Measurements from ENCODE around the gene C22orf23.

C22orf23 gene

DNA sequence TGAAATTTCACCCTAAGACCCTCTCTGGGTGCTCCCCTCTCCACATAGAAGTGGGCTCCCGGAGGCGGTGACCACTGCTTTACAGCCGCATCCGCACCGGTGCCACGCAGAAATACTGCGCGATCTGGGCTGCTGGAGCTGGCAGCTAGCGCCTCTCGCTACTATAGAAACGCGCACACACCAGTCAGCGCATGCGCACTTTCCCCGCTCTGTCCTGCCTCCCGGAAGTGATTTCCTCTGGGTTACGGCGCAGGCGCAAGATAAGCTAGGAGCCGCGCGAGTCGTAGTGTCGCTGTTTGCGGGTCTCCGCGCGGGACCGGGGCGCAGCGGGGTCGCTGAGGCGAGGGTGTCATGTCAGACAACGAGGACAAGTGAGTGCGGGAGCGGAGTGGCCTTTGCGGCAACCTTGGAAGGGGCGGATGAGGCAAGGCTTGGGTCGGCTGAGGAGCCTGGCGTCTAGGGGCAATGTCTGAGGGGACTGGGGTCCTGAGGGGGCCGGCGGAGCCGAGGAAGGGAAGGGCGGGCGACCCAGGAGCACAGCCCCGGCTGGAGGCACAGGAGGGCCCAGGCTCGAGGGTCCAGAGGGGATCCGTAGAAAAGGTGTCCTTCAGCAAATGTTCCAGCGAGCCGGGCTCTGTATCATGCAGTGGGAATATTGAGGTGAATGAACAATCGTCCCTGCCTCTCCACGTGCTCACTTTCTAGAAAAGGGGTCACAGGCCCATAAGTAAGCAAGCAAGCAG, at the start of gene C22orf23, which contains the start of gene POLR2F:
TSS of gene C22orf23 (minus strand) at position 165 of the 743 bp plus-strand sequence. CDS start 452 bp downstream, outside the sequence.
TSS of gene POLR2F (plus strand) at position 263 of the 743 bp plus-strand sequence. CDS start at position 352, 89 bp downstream.
- DNase-seq (ENCODE audit: low spot score), result peak; percentile 97

DNA sequence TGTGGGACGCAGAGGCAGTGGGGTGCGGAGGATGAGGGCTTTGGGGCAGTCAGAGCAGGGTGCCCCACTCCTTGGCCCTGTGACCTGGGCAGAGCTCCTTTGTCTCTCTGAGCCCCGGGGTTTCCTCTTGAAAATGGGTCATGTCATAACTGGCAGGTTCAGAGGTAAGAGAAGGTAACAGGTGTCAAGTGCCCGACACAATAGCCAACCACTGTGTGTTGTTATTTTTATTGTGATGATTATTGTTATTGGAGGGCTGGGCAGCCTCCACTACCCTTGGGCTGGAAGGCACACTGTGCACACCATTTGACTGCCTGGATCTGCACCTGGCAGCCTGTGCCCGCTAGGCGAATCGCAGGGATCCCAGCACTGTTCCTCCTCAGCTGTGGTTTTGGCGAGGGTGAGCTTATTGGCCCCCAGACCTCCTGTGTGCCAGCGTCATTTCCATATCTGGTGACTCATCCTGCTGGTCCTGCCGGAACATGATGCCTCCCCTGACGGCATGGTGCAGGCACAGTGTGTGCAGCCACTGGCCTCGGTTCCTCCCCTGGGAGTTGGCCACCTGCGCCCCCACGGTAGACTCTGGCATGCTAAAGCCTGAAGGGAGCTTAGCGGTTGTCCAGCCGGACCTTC, 46.4 kb upstream of the C22orf23 start:
- DNase-seq (ENCODE audit: low spot score), result no peak

DNA sequence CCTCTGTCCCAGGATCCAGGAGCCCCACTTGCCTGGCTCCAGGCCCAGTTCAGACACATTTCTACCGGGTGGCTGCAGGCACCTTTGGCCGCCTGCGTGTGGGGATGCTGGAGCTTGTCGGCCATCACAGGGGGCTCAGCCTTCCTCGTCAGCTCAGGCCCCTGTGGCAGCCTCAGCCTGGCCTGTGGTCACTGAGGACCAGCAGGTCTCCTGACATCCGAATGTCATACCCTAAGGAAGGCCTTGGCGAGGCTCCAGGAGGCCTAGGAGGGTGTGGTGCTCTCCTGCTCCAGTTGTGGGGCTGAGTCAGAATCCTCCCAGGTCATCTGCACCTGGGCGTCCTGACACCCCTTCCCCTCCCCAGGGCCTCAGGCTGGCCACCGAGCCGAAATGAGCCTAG, 45.8 kb upstream of the C22orf23 start:
- DNase-seq (ENCODE audit: low spot score), result no peak

DNA sequence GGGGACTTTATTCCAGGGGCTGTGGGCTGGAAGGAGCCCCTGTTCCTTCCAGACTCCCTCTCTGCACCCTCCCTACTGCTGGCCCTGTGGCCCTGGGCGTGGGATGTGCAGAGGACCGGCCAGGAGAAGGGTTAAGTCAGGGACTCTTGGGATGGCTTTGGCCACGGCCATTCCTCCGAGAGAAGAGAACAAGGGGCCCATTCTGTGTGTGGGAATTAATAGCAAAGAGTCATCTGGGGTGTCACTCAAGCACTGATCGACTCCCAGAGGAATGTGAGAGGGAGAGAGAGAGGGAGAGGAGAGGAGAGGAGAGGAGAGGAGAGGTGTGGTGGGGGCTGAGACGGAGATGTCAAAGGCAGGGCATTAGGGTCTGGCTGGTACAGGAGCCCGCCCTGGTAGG, 45.1 kb upstream of the C22orf23 start:
- no peak for DNase-seq (ENCODE audit: low spot score)

DNA sequence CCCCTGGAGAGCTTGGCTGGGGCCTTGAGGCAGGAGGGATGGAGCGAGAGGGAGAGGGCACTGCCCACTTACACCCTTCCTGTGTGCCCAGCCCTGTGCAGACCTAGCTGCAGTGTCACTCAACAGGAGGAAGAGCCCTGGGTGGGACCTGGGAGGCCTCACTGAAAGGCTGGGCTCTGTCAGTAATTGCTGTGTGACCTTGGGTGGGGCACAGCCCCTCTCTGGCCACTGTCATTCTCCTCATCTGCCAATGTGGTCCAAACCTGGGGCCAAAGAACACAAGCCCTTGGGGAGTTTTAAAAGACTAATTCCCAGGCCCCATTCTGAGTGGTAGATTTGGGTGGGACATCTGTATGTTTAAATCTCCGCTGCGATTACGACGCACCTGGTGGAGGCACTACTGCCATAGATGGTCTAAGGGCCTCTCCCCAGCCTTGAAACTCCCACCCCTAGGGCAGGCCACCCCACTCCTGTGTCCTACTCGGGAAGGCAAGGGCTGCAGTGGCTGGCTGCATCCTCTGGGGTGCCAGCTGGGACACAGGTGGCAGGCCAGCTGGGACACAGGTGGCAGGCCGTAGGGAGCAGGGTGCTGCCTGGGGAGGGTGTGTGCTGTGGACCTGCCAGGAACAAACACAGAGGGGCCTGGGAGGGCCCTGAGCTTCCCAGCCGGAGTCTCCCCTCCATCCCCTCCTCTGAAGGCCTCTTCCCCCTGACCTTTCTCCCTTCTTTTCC, 43.3 kb upstream of the C22orf23 start:
- no peak for DNase-seq (ENCODE audit: low spot score)

DNA sequence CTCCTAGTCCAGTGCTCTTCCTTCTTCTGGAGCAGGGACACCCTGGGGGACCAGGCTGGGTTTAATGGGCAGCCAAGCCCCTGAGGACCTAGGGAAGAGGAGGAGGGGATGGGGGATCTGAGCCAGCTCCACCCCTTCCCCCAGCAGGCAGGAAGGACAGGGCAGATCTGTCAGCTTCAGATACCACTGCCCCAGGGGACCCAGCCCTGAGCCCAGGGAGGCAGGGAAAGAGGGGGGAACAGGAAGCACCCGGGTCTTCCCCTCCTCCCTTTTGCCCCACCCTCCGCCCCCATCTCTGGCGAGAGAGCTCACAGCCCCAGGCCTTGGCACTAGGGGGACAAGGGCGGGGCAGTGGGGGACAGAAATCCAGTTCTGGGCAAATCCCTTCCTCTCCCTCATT, 42.7 kb upstream of the C22orf23 start:
- DNase-seq (ENCODE audit: low spot score), result no peak

DNA sequence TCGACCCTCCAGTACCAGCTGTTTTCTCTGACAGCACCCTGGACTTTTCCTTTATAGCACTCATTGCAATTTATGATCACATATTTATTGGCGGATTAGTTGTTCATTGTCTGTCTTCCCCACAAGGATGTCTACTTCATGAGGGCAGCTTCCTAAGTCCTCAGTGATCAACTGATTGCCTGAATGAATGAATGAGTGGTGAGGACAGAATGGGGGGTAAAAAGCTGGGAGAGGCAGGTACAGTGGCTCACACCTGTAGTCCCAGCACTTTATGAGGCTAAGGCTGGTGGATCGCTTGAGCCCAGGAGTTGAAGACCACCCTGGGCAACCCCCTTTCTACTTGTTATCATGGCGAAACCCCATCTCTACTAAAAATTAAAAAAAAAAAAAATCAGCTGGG, 42.1 kb upstream of the C22orf23 start:
- DNase-seq (ENCODE audit: low spot score), result no peak

DNA sequence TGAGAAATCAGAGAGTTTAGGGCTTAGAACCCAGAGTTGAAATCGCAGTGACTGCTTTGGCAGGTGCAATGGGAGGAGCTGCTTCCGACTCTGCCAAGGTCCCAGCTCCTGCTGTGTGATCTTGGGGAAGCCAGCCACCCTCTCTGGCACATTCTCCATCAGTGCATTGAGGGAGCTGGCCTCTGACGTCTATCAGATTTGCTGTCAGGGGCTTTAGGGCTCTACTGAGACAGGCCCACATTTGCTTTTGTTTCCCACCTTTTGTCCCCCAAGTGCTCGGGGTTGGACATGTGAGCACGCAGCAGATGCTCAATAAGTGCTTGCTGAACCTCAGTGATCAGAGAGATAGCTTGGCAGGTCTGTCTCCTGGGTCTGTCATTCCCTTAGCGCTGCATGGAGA, 41.6 kb upstream of the C22orf23 start:
- DNase-seq (ENCODE audit: low spot score), result no peak

DNA sequence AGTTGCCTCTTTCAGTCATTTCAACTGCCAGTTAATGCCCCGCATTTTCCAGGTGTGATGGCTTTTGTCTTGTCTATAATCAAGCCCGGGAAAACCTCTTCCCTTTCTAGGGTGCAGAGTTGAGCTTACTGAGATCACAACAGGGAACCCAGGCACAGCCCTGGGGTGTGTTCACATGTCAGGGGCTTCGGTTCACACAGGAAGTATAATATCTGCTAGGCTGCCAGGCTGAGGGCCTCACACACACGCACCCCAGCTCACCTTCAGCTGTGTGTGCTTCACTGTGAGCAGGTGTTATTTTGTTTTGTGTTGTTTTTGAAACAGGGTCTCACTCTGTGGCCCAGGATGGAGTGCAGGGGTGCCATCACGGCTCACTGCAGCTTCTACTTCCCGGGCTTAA, 40.6 kb upstream of the C22orf23 start:
- DNase-seq (ENCODE audit: low spot score), result peak; percentile 32

DNA sequence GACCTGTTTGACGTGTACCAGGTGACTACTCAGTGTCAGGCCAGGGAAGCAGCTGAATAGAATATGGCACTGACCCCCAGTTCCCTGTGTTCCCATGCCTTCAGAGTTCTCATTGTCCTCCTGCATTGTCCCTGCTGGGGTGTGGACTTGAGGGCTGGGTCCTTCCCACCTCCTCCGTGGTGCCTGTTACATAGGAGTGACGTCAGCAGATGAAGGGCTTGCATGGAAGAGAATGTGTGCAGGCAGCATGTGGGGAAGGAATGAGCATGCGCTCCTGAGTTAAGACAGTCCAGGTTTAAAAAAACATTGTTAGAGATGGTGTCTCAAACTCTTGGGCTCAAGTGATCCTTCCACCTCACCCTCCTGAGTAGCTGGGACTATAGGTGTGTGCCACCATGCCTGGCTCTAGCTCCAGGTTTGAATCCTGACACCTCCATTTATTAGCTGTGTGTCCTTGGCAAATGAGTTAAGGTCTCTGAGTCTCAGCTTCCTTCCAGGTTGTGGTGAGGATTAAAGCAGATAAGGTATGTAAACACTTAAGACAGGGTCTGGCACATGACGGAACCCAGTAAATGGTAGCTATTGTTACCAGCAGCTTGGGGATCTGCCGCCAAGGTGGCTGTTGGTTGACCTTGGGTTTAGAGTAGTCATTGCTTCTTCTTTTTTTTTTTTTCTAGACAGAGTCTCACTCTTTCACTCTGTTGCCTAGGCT, 38.5 kb upstream of the C22orf23 start:
- DNase-seq (ENCODE audit: low spot score), result no peak

DNA sequence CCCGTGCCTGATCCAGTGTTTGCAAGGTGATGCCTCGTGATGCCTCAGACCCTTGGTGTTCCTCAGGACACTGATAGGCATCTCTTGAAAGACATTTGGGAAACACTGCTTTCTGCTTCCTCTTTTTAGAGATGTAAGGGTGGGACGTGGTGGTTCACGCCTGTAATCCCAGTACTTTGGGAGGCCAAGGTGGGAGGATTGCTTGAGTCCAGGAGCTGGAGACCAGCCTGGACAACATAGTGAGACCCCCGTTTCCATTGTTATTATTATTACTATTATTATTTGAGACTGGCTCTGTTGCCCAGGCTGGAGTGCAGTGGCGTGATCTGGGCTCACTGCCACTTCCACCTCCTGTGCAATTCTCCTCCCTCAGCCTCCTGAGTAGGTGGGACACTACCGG, 37.5 kb upstream of the C22orf23 start:
- DNase-seq (ENCODE audit: low spot score), result no peak

DNA sequence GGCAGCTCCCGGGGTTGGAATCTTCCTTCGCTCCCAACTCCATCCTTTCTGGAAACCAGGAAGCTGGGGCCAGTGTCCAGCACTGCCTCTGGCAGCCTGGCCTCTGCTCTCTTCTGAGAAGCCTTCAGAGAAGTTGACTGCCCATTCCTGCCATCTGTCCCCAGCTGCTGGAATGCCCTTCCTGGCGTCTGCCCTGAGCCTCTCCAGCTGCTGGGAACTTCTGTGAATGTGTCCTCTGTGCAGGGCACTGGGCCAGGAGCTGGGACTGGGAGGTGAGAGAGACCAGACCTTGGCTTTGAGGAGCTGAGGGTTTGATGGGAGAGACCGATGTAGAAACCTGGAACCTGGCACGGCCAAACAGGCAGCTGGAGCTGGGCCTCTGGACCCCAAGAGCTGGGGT, 36.9 kb upstream of the C22orf23 start:
- DNase-seq (ENCODE audit: low spot score), result no peak

DNA sequence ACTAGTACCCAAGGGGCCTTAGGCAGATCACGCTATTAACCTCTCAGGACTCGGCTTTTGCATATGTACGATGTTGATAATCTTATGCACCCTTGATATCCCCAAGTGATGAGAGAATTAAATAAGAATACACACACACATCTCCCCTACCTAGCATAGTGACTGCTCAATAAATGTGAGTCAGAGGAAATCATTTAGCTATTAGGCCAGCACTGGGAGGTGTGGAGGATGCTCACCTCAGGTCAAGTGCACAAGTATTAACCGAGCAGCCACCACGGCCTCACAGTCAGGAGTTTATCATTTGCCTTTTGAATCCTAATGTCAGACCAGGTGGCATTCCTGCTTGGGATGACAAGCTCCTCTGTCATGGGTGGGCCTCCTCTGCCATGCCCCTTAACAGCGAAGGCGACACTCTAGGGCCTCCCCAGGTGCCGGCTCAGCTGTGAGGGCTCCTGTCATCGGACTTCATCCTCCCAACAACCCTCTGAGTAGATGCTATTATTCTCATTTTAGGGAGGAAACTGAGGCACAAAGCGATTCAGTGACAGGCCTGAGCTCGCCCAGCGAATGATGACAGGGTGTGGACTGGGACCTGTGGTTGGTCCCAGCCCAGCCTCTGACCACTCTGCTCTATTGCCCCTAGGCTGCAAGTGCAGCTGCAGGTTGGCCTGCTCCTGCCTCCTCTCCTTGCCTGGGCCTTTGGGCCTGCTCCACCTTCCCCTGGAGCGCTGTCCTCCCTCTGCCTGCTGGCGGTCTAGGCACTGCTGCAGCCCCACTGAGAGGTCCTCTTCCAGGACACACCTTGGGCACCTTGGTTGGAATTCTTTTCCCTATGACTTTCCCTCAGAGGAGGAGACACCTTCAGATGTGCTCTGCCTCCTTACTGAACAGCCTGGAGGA, 36.0 kb upstream of the C22orf23 start:
- no peak for DNase-seq (ENCODE audit: low spot score)

DNA sequence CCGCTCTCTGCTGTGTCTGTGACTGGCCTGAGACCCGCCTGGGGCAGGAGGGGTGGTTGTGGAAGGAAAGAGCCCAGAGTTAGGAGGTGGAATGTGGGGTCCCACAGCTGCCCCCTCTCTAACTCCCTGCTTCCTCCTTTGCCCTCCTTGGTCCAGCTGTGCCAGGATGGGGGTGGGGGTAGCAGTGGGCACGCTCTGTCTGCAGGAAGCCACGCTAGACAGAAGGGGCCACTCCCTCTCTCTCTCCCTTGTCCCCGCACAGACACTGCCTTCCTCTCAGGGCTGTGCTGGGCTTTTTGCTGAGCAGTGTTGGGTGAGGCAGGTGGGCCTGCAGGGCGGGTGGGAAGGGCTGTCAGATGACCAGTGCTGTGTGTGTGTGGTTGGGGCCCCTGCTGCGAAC, 33.0 kb upstream of the C22orf23 start:
- DNase-seq (ENCODE audit: low spot score), result no peak

DNA sequence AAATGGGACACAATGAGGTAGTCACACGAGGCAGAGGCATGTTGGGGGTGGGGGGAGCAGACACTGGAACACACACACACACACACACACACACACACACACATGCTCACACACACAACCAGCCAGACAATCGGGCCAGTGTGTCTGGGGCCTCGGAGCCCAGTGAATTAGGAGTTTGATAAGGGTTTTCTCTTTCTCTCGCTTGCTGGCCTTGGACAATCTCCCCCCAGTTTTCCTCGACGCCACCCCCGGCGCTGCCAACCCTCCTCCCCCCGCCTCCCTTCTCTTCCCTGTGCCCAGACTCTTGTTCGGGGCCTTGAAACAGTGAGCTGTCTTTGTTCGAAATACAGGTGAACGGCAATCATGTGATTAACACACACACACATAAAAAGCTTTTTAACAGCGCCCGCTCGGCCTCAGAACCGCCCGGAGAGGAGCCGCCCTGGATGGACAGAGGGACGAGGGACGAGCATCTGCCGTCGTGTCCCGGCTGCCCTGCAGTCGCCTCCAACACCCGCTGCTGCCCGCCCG, 32.4 kb upstream of the C22orf23 start:
- DNase-seq (ENCODE audit: low spot score), result no peak

DNA sequence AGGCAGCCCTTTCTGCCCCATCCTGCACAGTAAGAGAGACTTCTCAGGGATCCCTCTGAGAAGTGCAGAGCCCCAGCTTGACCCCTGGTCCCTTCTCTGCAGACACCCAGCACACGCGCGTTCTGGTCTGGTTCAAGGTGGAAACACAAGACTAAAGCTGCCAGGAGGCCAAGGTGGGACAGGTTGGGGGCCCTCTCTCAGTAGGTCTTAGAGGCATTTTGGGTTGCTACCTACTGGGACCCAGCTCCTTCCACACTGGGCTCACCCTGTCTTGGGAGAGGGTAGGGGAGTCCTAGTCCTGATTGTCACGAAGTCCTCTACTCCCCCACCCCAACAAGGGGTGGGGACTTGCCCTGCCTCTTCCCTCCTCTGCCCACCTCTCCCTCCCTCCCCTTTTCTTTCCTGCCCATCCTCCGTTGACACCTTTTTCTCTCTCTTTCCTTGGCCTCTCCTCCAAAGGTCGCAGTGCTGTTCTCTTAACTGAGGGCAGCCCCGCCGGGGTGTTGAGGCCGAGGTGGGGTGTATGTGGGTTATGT, 31.7 kb upstream of the C22orf23 start:
- DNase-seq (ENCODE audit: low spot score), result no peak

DNA sequence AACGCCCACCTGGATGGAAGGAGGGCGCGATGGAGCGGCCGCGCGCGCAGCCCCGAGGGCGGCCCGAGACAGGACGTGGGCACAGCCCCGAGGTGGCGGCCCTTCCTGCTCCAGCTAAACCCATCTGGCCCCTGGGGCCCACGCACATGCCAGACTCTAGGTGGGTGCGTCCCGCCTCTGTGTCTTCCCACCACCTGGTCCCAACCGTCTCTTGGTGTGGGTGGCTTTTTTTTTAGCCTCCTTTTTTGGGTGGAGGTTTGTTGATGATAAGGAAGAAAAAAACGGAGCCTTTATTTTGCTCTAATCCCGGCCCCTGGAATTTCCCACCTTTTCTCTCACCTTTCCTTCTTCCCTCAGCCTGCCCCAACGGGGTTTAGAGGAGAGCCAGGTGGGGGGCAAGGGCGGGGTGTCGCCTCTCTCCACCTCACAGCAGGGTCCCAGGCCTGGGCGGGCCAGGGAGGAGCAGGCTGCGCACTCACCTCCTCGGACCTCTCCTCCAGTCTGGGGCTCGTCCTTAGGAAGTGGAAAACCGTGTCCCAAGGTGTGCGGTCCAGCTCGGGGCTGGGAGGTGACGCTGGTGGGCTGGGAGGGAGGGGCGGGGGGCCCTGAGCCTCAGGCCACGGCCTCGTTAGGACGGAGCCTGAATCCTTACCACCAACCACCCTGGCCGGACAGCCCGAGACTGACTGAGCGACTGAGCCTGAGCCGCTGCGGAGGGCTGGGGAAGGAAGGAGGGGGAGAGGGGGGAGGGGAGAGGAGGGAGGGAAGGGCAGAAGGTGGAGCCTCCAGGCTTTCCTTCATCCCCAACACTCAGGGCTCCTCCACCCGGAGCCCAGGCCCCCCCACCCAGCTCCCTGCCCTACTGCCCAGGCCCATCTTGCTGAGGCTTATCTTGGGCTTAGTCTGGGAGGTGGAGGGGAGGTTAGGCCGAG, 30.7 kb upstream of the C22orf23 start, which contains the start of gene SOX10:
TSS of gene SOX10 (minus strand) at position 696 of the 932 bp plus-strand sequence. CDS start 771 bp downstream, outside the sequence.
- DNase-seq (ENCODE audit: low spot score), result peak; percentile 75

DNA sequence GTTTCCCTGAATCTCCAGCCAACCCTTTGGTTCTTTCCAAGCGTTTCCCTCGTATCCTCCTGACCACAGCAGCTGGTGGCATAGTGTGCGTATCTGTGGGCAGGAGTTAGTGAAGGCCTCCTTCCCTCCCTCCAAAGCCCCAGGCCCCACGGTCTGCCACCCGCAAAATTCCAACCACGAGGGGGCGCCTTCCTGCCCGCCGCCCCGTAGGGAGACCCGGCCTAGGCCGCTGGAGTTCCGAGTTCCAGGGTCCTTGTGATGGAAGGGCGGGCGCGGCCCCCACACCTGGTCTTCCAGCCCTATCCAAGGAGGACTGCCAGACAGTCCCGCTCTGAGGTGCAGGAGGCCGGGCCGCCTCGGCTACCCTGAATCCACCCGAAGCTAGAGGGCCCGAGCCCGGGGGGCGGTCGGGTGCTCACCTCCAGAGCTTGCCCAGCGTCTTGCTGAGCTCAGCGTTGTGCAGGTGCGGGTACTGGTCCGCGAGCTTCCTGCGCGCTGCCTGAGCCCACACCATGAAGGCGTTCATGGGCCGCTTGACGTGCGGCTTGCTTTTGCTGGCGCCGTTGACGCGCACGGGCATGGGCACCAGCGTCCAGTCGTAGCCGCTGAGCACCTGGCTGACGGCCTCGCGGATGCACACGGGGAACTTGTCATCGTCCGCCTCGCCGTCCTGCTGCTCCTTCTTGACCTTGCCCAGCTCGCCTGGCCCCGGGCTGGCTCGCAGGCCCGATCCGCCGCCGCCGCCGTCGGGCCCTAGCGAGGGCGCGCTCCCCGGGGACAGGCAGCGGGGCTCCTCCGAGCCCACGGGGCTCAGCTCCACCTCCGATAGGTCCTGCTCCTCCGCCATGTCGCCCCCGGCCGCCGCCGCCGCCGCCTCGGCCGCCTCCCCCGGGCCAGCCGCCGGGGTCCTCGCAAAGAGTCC, 29.8 kb upstream of the C22orf23 start:
- peak; percentile 83 for DNase-seq (ENCODE audit: low spot score)
